AG09309 (cell line): ENCODE results near the gene CDK17.

Experiments used
- DNase-seq: peaks from one replicate; pipeline ENCODE4 v3.0.0-alpha.2; 2010; ENCODE audit warnings: low read depth
- H3K4me3 ChIP-seq: 2 replicates; pipeline ENCODE4 v1.5.1; 2011; ENCODE audit warnings: mild to moderate bottlenecking, low read depth, low read length, moderate library complexity; ENCODE audit not compliant: control insufficient read depth
- TF ChIP-seq, protein P1 (sequence below): IDR thresholded peaks from 2 replicates; pipeline ENCODE4 v1.5.1; 2011; ENCODE audit warnings: mild to moderate bottlenecking, low read depth, low read length, inconsistent platforms; ENCODE audit not compliant: insufficient read depth, control insufficient read depth; ENCODE audit errors: missing control alignments

Gene CDK17

DNA sequence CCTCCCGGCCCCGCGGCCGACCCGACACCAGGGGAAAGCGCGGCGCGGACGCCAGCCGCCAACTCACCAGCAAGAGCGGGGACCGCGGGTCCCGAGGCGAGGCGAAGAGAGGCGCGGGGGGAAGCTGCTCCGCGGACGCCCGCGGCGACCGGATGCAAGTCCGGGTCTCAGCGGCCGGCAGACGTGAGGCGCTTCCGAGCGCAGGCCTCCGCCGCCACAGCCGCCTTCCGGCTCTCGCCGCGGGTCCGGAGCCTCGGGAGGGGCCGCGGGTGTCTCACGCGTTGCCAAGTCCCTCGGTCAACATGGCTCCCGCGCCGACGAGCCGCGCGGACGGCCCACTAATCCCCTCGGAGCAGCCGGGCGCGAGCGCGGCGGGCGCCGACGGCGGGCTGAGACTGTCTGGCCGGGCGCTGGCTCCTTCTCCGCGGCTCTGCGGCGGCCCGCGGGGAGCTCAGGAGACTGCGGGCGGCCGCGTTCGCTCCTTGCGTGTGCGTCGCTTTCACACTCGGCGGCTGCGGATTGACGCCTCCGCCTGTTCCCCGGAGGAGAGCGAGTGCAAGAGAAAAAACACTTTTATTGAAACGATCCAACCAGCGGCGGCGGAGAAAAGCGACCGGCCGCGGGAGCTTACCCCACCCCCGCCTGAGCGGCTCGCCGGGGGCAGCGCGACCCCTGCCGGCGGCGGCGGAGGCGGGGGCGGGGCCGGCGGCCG lies at the start of gene CDK17:
CDK17 (minus strand) TSS at position 521 of the 712 bp plus-strand sequence. CDS start 65,603 bp downstream, outside the sequence.
- TF ChIP-seq, protein P1, sequence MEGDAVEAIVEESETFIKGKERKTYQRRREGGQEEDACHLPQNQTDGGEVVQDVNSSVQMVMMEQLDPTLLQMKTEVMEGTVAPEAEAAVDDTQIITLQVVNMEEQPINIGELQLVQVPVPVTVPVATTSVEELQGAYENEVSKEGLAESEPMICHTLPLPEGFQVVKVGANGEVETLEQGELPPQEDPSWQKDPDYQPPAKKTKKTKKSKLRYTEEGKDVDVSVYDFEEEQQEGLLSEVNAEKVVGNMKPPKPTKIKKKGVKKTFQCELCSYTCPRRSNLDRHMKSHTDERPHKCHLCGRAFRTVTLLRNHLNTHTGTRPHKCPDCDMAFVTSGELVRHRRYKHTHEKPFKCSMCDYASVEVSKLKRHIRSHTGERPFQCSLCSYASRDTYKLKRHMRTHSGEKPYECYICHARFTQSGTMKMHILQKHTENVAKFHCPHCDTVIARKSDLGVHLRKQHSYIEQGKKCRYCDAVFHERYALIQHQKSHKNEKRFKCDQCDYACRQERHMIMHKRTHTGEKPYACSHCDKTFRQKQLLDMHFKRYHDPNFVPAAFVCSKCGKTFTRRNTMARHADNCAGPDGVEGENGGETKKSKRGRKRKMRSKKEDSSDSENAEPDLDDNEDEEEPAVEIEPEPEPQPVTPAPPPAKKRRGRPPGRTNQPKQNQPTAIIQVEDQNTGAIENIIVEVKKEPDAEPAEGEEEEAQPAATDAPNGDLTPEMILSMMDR, result peak; percentile 37
- no peak for DNase-seq
- H3K4me3 ChIP-seq, result peak within 1 kb of the TSS; percentile 80

DNA sequence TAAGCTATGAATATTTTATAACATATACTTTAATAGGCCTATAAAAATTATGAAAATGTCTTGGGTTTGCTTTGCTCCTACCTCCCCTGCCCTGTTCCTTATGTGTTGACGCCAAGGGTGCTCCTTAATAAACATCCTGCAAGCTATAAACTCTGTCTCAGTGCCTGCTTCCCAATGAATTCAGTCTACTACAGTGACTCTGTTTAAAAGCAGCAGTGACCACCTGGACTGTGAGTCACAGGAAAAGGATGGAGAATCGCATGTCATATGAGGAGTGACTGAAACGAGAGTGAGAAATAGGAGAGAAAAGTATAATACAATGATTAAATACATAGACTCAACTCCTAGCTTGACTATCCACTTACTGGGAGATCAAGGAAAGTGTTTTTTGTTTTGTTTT lies 48.1 kb upstream of the CDK17 start:
- DNase-seq, result no peak
- TF ChIP-seq, protein P1, result no peak
- no peak overlapping the region for H3K4me3 ChIP-seq

DNA sequence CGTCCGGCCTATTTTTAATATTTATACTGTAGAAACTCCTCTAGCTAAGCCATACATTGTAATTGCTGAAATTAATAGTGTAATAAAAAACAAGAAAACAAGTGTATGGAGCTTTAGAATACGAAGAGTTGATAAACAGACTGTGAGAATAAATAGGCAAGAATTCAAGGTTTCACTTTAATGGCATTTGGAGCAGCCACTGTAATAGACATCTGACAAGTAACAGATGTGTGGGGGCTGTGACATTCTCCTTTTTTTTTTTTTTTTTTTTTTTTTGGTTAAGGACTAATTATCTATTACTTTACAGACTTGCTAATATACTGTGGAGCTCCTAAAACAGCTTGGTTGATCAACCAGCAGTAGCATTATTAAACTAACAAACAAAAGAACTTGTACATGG lies 47.0 kb upstream of the CDK17 start:
- TF ChIP-seq, protein P1, result no peak
- DNase-seq, result no peak

DNA sequence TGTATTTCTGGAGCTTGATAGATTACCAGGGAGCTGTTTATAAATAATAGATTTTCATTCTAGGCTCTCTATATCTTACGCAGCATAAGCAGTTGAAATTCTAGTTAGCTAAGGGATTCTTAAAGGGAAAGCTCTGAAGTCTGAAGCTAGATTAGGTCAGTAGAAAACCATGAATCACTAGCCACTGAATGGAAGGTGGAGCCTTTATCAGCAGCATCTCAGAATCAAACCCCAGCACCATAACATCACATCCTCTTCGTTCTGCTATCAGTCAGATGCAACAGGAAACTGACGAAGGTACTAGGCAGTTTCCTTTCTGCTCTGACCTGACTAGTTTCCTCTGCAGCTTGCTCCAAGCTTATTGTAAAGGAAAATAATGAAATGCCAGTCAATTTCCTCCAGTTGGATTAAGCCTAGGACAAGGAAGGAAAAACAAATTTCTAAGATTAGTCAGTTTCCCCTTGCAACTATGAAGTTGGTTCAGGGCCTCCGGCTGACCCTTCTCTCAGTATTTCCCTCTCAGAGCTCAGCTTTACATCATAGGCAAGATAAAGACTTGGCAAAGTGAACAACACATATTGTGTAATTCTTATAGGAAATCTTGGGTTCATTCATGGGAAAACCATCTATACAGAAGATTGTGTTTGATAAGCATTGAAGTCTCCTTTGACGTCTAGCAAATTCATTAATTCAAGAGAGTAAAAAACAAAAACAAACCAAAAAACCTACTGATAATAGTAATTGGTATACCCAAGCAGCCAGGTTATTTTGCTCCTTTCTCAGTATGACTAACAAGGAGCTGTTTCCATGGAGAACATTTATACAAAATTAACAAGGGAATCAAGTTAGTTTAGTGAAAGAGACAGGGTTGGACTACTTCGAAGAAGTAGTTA lies 45.7 kb upstream of the CDK17 start:
- H3K4me3 ChIP-seq, result no peak overlapping the region
- TF ChIP-seq, protein P1, result no peak
- peak; percentile 70 for DNase-seq

More for the DNA sequence above, 47.0 kb upstream of the CDK17 start:
- no peak overlapping the region for H3K4me3 ChIP-seq

DNA sequence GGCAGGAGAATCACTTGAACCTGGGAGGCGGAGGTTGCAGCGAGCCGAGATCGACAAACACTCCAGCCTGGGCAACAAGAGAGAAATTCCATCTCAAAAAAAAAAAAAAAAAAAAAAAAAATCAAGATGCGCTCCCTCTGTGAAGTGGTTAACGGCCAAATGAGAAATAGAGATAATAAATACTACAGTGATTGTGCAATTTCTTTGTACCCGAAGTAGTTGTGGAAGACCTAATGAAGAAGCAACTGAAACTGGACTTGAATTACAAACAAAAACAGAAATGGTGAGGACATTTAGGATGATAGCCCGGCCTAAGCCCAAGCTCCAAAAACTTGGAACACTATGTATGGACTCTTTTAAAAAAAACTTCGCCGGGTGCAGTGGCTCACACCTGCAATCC lies 44.2 kb upstream of the CDK17 start:
- no peak overlapping the region for H3K4me3 ChIP-seq
- no peak for DNase-seq
- TF ChIP-seq, protein P1, result no peak

DNA sequence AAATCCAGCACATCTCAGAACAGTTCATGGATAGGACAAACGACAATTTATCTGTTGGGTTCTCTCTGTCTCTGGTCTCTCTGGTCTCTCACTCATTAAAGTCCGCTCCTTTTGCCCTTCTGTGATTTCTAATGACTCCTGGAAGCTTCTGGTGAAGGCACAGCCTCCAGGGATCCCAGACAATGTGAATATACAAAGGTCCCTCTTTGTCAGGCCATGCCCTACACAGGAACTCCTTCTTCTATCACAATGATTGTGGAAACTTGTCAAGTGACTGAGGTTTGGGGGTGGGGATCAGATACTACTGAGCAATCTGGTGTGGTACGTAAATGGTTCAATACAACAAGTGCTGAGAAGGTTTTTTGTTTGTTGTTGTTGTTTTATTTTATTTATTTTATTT lies 42.7 kb upstream of the CDK17 start:
- H3K4me3 ChIP-seq, result no peak overlapping the region
- no peak for DNase-seq
- TF ChIP-seq, protein P1, result no peak
